HG02852 (cell line): ENCODE measurements around the gene JCHAIN.
"Not testable (repeated sequence)": the region's sequence is repeated elsewhere in the genome, so short reads cannot be mapped to it uniquely, and the experiment has no call there.

Experiments used
- ATAC-seq: cut with Tn5 transposase; IDR thresholded peaks from one replicate; pipeline ENCODE4 v1.9.1; 2021; ENCODE audit warnings: mild to moderate bottlenecking, moderate library complexity; ENCODE audit not compliant: unreplicated experiment

The JCHAIN gene

DNA sequence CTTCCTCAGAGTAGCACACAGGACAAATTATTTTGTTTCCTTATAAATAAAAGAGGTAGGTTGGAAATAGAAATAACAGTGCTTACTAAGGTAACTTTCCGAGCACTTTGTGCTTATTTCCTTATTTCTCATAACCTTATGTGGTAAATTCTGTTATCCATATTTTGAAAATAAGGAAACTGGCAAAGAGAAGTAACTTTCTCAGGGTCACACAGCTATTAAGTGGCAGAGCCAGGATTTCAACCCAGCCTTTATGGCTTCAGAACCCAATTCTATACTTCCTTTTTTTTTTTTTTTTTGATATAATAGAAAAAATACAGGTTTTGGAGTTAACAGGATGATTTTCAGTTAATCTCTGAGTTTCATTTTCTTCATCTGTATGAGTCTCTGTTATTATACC lies 25.4 kb upstream of the JCHAIN start:
- ATAC-seq: no peak

DNA sequence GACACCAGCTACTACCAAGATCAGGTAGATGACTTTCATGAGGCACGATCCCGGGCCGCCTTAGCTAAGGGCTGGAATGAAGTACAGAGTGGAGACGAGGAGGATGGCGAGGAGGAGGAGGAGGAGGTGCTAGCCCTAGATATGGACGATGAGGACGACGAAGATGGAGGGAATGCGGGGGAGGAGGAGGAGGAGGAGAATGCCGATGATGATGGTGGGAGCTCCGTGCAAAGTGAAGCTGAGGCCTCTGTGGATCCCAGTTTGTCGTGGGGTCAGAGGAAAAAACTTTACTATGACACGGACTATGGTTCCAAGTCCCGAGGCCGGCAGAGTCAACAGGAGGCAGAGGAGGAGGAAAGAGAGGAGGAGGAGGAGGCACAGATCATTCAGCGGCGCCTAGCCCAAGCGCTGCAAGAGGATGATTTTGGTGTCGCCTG lies 22.5 kb upstream of the JCHAIN start:
- peak; percentile 3 for ATAC-seq

DNA sequence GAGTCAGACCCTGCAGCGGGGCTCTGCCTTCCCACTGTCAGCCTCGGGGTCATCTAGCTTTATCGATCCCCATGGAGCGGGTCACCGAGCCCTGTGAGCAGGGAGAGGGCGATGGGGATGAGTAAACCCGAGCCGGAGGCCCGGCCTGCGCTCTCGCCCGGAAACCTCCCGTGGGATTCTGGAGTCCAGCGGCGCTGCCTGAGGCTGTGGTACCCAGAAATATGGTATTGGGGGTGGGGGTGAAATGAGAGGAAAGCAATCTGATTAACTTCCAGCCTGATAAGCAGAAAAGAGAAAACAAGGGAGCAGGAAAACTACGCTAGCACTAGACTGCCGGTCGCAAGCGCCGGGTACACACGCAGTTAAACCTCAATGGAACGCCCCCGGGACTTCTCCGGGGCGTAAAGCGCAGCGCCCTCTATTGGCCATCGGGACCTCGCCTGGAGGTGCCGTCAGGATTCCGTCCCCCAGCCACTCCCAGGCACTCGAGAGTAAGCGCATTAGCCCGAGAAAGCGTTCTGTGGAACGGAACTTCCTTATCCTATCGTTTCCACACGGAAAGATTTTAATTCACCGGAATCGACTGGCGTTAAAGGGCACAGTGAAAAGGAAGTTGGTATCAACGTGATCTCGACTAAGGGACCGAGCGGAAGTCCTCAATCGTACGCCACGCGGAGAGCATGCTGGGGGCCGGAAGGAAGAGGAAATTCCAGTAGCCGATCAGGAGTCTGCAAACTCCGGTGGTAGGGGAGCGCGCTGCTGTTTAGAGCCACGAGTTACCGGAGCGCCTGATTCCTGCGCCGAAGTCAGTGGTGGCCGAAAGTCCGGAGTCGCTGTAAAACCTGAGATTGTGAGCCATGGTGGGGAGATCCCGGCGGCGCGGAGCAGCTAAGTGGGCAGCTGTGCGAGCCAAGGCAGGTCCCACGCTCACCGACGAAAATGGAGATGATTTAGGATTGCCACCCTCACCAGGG lies 21.8 kb upstream of the JCHAIN start, which contains the start of gene UTP3:
Gene UTP3 (plus strand): TSS at position 712 of the 974 bp plus-strand sequence. CDS start 146 bp downstream, at position 858.
- ATAC-seq: peak; percentile 93

DNA sequence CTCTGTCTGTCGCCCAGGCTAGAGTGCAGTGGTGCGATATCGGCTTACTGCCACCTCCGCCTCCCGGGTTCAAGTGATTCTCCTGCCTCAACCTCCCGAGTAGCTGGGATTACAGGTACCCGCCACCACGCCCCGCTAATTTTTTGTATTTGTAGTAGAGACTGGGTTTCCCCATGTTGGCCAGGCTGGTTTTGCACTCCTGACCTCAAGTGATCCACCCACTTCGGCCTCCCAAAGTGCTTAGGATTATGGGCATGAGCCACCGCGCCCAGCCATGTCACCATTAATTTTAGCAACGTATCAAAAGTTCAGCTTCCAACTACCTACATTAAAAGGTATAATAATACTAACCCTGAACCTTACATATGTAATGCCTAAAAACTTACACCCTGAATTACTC lies 21.1 kb upstream of the JCHAIN start:
- ATAC-seq: no peak

DNA sequence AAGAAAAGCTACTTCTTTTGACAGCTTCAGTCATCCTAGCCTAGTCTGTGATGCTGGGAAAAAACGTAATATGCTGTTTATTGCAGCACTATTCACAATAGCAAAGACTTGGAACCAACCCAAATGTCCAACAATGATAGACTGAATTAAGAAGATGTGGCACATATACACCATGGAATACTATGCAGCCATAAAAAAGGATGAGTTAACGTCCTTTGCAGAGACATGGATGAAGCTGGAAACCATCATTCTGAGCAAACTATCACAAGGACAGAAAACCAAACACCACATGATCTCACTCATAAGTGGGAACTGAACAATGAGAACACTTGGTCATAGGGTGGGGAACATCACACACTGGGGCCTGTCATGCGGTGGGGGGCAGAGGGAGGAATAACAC lies 15.8 kb upstream of the JCHAIN start:
- ATAC-seq: not testable (repeated sequence)

DNA sequence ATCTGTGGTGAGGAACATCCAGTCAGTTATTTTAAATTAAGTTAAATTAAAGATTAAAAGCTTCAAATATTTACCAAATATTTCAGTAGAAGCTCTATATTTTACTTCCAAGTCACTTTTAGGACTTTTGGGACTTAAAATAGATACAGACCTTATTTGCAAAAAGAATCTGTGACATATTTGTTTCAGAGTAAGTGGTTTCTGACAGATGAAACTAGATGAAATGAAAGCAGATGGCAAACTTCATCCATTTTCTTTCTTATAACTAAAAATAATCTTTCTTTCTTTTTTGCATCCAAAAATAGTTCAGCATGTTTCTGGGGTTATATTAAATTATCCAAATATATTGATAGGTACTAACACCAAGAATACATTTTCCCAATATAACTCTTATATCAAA lies 15.4 kb upstream of the JCHAIN start:
- peak; percentile 42 for ATAC-seq

DNA sequence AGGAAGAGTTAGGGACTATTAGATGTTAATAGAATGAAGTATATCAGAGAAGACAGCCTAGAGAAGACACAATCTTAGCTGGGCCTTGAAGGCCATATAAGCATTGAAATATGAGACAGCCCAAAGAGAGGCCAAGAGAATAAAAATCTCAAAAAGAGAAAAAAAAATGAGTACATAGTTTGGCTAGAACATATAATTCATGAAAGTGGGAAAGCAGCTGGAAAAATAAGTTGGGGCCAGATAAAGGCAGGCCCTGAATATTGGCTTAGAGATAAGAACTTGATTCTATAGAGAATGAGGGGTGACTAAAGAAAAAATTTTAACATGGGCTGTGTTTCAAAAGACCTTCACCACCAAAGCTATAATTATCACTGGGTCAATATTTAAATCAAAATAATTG lies 14.6 kb upstream of the JCHAIN start:
- ATAC-seq: no peak

DNA sequence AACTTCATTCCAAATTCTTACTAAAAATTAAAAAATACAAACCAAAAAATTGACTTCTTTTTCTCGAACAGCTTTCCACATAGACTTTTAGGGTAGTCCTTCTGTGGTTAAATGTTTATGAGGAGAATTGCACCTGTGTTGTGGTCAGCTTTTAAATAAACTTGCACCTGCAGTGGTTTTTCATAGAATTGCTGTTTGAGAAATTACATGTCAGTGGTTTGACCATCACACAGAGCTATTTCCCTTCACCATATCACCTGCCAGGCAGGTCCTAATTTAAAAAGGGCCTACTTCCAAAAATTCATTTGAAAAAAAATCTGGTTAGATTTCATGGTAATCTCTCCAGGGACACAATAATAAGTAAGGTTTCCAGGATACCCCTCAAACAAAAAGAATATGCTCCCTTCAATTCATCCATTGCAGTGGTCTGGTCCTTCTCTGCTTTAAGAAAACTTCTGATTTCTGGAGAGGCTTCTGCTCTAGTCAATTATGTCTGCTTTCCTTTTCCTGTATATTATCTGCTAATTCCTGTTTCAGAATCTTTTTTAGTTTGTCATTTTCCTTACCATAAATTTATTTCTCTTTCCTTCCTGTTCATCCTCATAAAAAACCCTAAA lies 12.2 kb upstream of the JCHAIN start:
- ATAC-seq: peak; percentile 85

DNA sequence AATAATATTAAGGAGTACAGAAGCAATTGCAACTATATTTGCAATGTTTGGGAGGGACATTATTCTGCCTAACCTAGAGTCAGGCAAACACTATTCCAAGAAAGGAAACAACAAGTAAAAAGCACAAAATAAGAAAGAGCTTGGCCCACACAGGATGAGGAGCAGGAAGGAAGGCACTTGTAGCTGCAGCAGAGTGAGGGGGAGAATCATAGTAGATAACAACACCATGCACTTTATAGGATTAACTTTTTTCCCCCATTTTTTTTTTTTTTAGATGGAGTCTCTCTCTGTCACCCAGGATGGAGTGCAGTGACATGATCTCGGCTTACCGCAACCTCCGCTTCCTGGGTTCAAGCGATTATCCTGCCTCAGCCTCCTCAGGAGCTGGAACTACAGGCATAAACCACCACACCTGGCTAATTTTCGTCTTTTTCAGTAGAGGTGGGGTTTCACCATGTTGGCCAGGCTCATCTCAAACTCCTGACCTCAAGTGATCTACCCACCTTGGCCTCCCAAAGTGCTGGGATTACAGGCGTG lies 10.3 kb upstream of the JCHAIN start:
- ATAC-seq: no peak

DNA sequence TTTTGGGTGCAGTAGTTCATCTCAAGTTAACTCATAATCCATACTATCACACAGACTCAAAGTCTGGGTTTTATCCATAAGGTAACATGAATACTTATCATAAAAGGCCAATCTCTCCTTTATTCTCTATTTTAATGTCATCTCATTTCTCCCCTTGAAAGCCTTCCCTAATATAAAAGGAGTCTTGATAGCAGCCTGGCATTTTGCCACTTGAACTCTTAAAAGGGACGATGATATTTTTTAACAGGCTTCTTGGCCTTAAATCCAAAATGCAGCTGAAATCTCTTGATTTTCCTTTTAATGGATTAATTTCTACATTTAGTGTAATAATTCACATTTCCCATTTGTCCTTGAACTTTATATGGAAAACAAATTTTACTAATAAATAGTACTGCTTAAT lies 8.4 kb upstream of the JCHAIN start:
- ATAC-seq: no peak

DNA sequence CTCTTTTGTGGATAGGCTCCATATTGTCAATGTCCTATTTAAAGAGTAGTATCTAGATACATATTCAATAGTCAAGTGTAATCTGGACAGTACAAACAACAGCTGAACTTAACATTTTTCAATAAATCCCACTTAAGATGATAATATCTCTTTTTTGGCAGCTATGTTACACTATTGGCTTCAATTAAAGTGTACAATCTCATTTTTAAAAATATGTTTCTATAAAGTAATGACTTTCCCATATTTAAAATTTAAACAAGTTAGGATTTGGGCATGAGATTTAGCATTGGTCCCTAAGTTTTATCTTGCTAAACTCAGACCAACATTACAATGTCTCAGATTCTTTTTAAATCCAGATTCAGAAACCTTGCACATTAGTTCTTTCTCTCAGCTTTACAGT lies 7.9 kb upstream of the JCHAIN start:
- ATAC-seq: no peak

DNA sequence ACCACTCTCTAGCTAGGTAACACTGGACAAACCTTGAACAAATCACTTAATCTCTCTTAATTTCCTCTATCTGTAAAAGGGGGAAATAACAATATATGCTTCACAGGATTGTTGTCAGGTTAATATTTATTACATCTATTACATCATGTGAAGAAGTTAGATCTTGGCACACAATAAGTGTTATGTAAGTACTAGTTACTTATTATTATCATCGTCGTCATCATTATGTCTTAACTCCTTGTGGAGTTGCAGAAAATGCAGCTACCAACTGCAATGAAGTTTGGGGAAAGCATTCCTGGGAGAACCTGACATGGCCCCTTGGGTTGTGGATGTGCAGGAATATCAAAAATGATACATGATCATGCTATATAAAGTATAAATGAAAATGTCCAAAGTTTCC lies 4.8 kb upstream of the JCHAIN start:
- ATAC-seq: no peak

DNA sequence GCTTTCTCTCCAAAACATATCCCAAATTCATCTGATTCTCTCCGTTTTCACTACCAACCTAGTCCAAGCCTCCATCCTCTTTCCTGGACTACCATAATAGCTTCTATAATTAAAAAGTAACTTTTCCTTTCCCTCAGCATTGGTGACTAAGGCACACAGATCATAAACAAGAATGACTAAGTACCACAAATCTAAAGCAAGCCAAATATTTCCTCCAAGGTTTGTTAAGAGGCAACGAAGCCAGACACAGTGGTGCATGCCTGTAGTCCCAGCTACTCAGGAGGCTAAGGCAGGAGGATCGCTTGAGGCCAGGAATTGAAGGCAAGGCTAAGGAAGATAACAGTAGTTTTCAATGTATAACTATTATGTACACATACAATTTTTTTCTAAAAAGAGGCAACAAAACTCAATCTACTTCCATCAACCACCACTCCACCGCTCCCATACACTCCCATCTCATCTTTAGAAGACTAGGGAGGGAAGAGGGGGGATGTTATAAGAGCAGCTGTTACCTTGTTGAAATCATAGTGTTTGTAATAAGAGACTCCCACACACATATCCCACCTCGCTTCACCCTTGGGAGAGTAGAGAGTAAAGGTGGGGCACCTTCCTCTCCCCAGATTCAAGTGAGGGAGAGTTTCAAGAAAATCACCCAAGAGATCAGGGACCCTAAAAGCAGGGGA lies 4.2 kb upstream of the JCHAIN start:
- ATAC-seq: no peak

DNA sequence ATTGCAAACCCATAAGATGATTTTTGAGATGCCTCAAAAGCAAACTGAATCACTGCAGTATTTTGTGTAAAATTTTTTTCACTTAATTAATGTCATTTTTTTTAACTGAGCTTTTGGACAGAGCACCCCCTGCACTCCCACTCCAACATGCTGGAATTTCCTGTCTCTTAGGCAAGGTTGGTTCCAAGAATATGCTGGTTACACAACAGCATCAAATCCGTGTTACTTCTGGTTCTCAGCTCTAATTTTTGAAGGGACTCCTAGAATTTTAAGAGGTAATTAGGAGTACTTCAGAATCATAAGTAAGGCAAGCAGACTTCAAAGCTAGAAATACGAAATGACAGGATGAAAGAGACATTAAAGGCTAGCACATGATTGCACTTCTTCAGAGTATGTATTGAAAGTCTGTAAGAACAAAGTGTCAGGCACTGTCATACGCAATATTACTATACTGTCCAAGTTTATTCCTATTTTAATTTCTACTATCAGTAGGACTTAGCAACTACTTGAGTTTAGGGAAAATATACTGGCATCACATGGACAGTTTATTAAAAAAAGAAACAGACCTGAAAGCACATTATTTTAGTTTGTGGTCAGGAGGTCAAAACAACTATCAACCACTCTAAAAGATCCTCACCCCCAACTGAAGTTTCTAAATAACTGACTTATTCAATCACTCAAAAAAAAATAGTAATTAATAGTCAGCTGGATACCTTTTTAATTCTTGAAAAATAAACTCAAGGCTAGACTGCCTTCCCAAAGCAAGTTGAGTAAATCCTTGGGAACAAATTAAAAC lies 1.6 kb upstream of the JCHAIN start:
- peak; percentile 37 for ATAC-seq

DNA sequence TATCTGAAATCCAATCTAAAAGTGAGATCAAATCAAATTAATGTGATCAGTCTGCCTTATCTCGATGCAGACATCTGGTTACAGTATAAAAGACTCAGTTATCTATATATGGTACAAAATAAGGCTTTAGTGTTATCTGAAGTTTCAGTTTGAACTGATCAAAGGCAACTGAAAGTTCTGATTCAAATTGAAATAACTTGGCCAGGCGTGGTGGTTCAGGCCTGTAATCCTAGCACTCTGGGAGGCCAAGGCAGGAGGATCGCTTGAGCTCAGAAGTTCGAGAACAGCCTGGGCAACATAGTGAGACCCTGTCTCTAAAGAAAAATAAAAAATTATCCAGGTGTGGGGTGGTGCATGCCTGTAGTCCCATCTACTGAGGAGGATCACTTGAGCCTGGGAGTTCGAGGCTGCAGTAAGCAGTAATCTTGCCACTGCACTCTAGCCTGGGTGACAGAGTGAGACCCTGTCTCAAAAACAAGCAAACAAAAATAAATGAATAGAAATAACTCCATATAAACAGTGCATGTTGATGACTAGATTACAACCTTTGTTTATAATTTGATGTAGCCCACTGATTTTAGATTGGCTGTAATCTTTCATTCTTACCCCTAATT lies 4.9 kb downstream of the JCHAIN start:
- peak; percentile 93 for ATAC-seq

DNA sequence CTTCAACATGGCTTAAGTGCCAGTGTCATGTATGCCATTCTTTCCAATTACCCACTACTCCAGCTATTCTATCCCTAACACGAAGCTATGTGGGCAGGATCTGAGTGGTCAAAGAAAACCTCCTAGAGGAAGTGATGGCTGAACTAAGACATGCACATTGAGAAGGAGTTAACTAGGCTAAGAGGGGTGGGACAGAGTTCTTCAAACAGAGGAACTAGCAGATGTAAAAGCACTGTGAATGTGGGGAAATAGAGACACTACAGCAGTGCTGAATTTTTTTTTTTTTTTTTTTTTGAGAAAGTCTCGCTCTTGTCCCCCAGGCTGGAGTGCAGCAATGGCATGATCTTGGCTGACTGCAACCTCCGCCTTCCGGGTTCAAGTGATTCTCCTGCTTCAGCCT lies 6.2 kb downstream of the JCHAIN start:
- ATAC-seq: no peak

DNA sequence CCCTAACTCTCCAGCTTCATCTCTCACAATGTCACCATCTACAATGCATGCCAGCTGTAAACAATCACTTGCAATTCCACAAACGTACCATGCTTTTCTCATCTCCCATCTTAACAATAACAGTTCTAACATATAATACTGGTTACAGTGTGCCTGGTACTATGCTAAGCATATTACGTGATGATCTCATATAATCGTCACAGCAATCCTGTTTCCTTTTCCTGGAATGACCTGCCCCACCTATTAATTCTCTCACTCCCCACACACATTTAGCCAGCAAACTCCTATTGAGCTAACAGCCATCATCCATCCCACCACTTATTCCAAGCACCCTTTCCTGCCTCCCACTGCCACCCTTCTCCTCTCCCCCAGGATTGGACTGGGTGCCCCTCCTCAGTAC lies 7.9 kb downstream of the JCHAIN start:
- no peak for ATAC-seq

DNA sequence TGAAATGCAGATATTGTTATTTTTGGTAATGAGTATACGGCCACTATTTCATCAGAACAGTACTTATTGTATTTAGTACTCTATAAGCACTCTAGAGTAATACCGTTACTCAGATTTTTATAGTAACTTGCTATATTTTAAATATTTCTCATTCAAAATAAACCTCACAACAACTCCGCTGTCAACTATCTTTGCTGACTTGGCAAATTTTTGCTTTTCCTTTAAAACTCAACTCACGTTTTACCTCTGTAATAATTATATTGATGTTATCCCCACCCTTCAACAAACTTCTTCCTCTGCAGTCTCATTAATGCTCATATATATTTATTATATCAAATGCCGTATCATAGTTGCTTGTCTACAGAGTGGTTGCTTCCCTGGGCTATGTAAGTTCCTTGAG lies 9.0 kb downstream of the JCHAIN start:
- no peak for ATAC-seq

DNA sequence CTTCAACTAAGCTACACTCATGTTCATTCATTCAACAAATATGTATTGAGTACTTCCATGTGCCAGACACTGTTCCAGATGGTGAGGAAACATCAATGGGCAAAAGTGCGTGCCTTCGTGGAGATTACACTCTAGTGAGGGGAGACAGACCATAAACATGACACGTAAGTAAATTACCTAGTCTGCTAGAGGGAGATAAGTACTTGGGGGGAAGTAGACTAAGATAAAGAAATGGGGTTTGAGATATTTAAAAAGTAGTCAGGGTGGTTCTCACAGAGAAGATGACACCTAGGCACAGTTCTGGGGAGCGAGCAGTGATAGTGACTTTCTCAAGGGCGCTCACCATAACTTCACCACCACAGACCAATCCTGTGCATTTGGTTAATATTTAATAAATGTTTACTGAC lies 11.7 kb downstream of the JCHAIN start:
- ATAC-seq: no peak

DNA sequence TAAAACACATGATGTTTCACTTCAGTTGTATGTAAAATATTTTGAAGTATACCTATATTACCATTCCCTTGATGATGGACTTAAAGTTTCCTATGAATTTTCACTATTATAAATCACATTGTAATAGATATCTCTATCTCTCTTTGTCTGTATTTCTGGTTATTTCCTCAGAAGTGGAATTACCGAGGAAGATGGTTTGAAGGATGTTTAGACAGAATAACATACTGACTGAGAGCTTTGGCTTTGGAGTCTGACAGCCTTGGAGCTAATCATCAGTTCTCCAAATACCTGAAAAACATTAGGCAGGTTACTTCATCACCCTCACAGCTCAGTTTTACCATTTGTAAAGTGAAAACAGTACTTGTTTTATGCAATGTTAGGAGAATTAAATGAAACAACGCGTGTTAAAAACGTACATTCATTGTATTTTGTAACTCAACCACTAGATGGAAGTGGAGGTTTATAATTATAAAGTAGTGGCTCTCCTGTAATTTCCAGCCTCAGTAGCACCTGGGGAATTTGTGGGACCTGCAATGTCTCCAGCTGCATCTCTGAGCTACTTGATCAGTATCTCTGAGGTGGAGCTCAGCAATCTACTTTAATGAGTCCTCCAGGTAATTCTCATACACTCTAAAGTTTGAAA lies 14.3 kb downstream of the JCHAIN start:
- peak; percentile 54 for ATAC-seq
